Breast epithelium (tissue), 3 donors: ENCODE results near the gene ARHGAP21.

Source experiments
- POLR2AphosphoS5 ChIP-seq, 3 donors: sonication (generic); formaldehyde crosslinking; IDR thresholded peaks; one replicate each; pipeline ENCODE4 v1.6.1; 2017; ENCODE audit warnings: antibody characterized with exemption in 3 of 3
- TF ChIP-seq, protein P1 (sequence below), 3 donors: fragments of 450-650 bp; IDR thresholded peaks; one replicate each; pipeline ENCODE4 v1.5.1; 2016 to 2017; ENCODE audit warnings: antibody characterized with exemption in 3 of 3, mild to moderate bottlenecking in 3 of 3, moderate library complexity in 3 of 3

DNA sequence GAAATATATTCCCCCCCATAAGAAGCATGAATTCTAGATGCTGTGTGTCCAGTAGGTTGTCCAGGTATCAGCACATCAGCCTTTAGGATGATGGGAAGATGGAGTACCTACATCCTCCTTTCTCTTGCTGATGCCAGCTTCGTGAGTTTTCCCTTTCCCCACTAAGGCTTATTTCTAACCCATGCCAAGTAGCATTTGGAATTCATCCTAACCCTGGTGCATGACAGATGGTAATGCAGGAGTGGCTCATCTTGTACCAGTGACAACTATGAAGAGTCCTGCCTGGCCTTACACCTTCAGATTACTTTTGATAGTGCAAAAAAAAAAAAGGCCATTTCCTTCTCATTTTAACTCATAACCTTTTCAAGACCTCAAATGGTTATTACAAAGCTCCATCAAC lies 58.7 kb downstream of the ARHGAP21 start:
- TF ChIP-seq, protein P1, sequence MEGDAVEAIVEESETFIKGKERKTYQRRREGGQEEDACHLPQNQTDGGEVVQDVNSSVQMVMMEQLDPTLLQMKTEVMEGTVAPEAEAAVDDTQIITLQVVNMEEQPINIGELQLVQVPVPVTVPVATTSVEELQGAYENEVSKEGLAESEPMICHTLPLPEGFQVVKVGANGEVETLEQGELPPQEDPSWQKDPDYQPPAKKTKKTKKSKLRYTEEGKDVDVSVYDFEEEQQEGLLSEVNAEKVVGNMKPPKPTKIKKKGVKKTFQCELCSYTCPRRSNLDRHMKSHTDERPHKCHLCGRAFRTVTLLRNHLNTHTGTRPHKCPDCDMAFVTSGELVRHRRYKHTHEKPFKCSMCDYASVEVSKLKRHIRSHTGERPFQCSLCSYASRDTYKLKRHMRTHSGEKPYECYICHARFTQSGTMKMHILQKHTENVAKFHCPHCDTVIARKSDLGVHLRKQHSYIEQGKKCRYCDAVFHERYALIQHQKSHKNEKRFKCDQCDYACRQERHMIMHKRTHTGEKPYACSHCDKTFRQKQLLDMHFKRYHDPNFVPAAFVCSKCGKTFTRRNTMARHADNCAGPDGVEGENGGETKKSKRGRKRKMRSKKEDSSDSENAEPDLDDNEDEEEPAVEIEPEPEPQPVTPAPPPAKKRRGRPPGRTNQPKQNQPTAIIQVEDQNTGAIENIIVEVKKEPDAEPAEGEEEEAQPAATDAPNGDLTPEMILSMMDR (IDR thresholded peaks at IDR 0.05) = no peak
- no peak for TF ChIP-seq POLR2AphosphoS5 (IDR thresholded peaks at IDR 0.05)
